ENCODE data around the gene GRAPL. TPM values are rescaled to one million over a fixed set of nuclear protein-coding genes. Genes with fewer than 3 reads are reported as not detected.
"Not testable (repeated sequence)": the region's sequence is repeated elsewhere in the genome, so short reads cannot be mapped to it uniquely, and the experiment has no call there.

The GRAPL gene
- total RNA-seq, 1 experiment from 2014 or later = 6.2 TPM

DNA sequence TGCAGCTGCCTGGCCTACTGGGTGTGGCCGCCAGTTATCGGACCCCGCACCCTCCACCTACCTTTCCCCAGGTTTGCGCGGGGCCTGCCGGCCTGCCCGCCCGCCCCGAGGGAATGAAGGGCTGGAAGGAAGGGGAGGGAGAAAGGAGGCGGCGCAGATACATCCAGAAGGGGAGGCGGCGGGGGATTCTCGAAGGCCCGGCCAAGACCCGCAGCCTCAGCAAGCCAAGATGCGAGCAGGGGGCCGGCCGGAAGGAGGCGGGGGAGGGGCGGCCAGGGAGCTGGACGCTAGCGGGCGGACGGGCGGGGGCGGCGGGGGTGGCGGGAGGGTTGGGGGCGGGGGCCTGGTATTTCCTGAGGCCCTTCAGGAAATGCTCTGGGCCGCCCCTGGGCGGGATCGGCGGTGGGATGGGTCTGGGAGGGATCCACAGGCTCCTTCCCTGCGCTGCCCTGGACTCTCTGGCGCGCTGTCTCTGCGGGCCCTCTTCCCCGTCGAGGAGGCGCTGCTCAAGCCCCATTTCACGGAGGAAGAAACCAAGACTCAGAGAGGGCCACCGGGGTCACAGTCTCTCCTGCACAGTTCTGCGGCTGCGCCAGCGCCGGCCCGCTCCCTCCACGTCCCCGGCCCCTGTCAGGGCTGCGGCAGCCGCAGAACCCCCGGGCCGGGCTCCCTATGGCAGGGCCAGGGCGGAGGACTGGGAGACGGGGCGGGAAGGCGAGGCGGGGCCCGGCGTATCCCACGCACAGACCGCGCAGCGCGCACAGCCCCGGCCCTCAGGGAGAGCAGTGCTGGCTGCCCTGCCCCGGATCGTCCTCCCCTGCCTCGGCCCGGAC, 35.2 kb downstream of the GRAPL start:
- not testable (repeated sequence) for H3K27me3 ChIP-seq (ENCODE audit: low read length); H2AFZ ChIP-seq (ENCODE audit: low read length); H3K79me2 ChIP-seq (ENCODE audit: low read length); H3K4me2 ChIP-seq (ENCODE audit: low read depth, low read length, poor library complexity, severe bottlenecking); H3K4me3 ChIP-seq (ENCODE audit: low read length); H3K36me3 ChIP-seq (ENCODE audit: insufficient read depth, low read length); DNase-seq; H3K9me3 ChIP-seq (ENCODE audit: low read length); H3K9me2 ChIP-seq (replicated peaks; ENCODE audit: insufficient read depth, low read length); H3K9ac ChIP-seq (ENCODE audit: low read length); H3K27ac ChIP-seq (ENCODE audit: low read length); H3K4me1 ChIP-seq (ENCODE audit: low read length); H4K20me1 ChIP-seq (ENCODE audit: insufficient read depth, low read depth, low read length)

- H3K4me3 ChIP-seq (ENCODE audit: low read length); DNase-seq; H3K79me2 ChIP-seq (ENCODE audit: low read length); H3K9ac ChIP-seq (ENCODE audit: low read length); H3K9me3 ChIP-seq (ENCODE audit: low read length); H2AFZ ChIP-seq (ENCODE audit: low read length); H3K4me1 ChIP-seq (ENCODE audit: low read length); H3K27me3 ChIP-seq (ENCODE audit: low read length); H3K4me2 ChIP-seq (ENCODE audit: low read depth, low read length, poor library complexity, severe bottlenecking); H4K20me1 ChIP-seq (ENCODE audit: insufficient read depth, low read depth, low read length); H3K36me3 ChIP-seq (ENCODE audit: insufficient read depth, low read length); H3K9me2 ChIP-seq (replicated peaks; ENCODE audit: insufficient read depth, low read length); H3K27ac ChIP-seq (ENCODE audit: low read length): not testable (repeated sequence)
These were observed 47.0 kb downstream of the GRAPL start for GRCh38 chr17:19174422-19174821.

DNA sequence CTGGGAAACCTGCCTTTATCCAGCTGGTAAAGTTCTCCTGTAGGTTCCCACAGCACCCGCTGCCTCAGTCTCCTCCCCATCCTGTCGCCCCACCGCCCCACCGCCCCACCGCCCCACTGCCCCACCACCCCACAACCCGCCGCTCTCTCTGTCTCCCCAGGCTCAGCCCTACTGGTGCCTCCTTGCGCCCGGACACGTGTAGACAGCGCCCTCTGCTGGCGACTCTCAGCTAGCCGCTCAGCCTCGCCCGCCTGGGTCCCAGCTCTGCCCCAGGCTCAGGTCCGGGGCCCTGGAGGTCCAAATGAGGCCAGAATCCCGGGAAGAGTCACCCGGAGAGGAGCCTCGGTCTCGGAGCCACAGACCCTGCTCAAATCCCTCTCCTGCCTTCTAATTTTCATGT, 48.0 kb downstream of the GRAPL start:
- not testable (repeated sequence) for H4K20me1 ChIP-seq (ENCODE audit: insufficient read depth, low read depth, low read length); DNase-seq; H2AFZ ChIP-seq (ENCODE audit: low read length); H3K4me1 ChIP-seq (ENCODE audit: low read length); H3K27me3 ChIP-seq (ENCODE audit: low read length); H3K79me2 ChIP-seq (ENCODE audit: low read length); H3K36me3 ChIP-seq (ENCODE audit: insufficient read depth, low read length); H3K9me3 ChIP-seq (ENCODE audit: low read length); H3K4me3 ChIP-seq (ENCODE audit: low read length); H3K27ac ChIP-seq (ENCODE audit: low read length); H3K4me2 ChIP-seq (ENCODE audit: low read depth, low read length, poor library complexity, severe bottlenecking); H3K9ac ChIP-seq (ENCODE audit: low read length); H3K9me2 ChIP-seq (replicated peaks; ENCODE audit: insufficient read depth, low read length)

DNA sequence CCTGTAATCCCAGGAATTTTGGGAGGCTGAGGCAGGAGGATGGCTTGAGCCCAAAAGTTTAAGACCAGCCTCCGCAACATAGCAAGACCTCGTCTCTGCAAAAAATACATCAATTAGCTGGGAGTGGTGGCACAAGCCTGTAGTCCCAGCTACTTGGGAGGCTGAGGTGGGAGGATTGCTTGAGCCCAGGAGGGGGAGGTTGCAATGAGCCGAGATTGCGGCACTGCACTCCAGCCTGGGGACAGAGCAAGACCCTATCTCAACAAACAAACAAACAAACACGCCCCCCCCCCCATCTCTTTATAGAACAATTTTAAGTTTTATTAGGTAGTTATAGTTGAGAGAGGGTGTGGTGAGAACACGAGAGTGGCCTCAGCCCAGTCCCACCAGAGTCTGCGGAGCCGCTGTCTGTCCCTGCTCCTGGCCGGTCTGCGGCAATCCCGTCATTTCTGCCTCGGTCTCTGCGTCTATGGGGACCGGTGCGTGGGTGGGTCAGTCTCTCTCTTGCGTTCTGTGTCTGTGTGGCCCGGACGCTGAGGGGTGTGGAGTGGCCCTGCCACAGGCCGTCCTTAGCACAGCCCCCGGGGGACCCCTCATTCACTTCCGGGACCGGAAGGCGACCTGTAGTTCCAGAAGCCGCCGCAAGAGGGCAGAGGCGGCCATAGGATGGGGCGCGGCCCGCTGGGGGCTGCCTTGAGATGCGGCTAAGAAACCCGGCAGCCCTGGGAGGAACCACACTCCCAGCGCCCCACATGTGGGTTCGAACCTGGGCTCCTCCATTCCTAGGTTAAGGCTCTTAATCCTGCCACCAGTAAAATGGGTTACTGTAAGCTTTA, 53.9 kb downstream of the GRAPL start:
- not testable (repeated sequence) for H3K4me2 ChIP-seq (ENCODE audit: low read depth, low read length, poor library complexity, severe bottlenecking); H4K20me1 ChIP-seq (ENCODE audit: insufficient read depth, low read depth, low read length); H3K9me2 ChIP-seq (replicated peaks; ENCODE audit: insufficient read depth, low read length); H3K79me2 ChIP-seq (ENCODE audit: low read length); H3K36me3 ChIP-seq (ENCODE audit: insufficient read depth, low read length); H3K4me1 ChIP-seq (ENCODE audit: low read length); H3K4me3 ChIP-seq (ENCODE audit: low read length); H2AFZ ChIP-seq (ENCODE audit: low read length); H3K9ac ChIP-seq (ENCODE audit: low read length); DNase-seq; H3K9me3 ChIP-seq (ENCODE audit: low read length); H3K27me3 ChIP-seq (ENCODE audit: low read length); H3K27ac ChIP-seq (ENCODE audit: low read length)

GRCh38 chr17:19187883-19188869, 60.8 kb downstream of the GRAPL start:
- H3K27me3 ChIP-seq (ENCODE audit: low read length); H4K20me1 ChIP-seq (ENCODE audit: insufficient read depth, low read depth, low read length); DNase-seq; H3K9me2 ChIP-seq (replicated peaks; ENCODE audit: insufficient read depth, low read length); H3K9me3 ChIP-seq (ENCODE audit: low read length); H3K79me2 ChIP-seq (ENCODE audit: low read length); H3K4me1 ChIP-seq (ENCODE audit: low read length); H3K9ac ChIP-seq (ENCODE audit: low read length); H3K4me2 ChIP-seq (ENCODE audit: low read depth, low read length, poor library complexity, severe bottlenecking); H3K27ac ChIP-seq (ENCODE audit: low read length); H2AFZ ChIP-seq (ENCODE audit: low read length); H3K36me3 ChIP-seq (ENCODE audit: insufficient read depth, low read length); H3K4me3 ChIP-seq (ENCODE audit: low read length): not testable (repeated sequence)

- DNase-seq; H4K20me1 ChIP-seq (ENCODE audit: insufficient read depth, low read depth, low read length); H3K4me2 ChIP-seq (ENCODE audit: low read depth, low read length, poor library complexity, severe bottlenecking); H3K9me3 ChIP-seq (ENCODE audit: low read length); H3K36me3 ChIP-seq (ENCODE audit: insufficient read depth, low read length); H3K9me2 ChIP-seq (replicated peaks; ENCODE audit: insufficient read depth, low read length); H2AFZ ChIP-seq (ENCODE audit: low read length); H3K27ac ChIP-seq (ENCODE audit: low read length); H3K4me3 ChIP-seq (ENCODE audit: low read length); H3K4me1 ChIP-seq (ENCODE audit: low read length); H3K9ac ChIP-seq (ENCODE audit: low read length); H3K79me2 ChIP-seq (ENCODE audit: low read length); H3K27me3 ChIP-seq (ENCODE audit: low read length): not testable (repeated sequence)
These were observed 61.7 kb downstream of the GRAPL start for GRCh38 chr17:19188870-19189708.

DNA sequence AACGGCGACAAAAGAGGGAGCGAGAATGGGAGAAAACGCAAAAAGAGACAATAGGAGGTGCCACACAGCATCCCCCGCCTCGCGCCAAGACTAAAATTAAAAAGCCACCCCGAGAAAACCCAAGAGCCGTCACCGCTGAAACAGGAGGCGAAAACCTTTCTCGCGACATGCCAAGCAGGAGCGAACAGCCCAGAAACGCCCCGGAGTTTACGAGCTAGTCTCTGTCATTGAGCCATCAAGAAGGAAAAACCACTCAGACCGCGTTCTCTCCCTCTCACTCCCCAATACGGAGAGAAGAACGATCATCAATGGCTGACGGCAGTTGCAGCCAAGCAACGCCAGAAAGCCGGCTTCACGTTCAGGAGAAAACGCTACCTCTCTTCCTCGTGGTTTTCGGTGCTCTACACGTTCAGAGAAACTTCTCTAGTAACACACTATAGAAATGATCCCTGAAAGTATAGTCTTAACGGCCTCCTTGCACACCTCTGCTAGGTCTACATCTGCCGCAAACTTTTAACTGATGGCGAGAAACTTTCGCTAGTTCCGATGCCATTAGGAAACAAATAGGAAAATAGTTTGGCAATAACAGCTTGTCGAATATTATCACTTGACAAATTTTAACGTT, 62.5 kb downstream of the GRAPL start:
- not testable (repeated sequence) for H3K36me3 ChIP-seq (ENCODE audit: insufficient read depth, low read length); H3K9me2 ChIP-seq (replicated peaks; ENCODE audit: insufficient read depth, low read length); H3K27me3 ChIP-seq (ENCODE audit: low read length); H3K27ac ChIP-seq (ENCODE audit: low read length); H3K9me3 ChIP-seq (ENCODE audit: low read length); H2AFZ ChIP-seq (ENCODE audit: low read length); H3K4me3 ChIP-seq (ENCODE audit: low read length); H3K9ac ChIP-seq (ENCODE audit: low read length); H4K20me1 ChIP-seq (ENCODE audit: insufficient read depth, low read depth, low read length); DNase-seq; H3K4me2 ChIP-seq (ENCODE audit: low read depth, low read length, poor library complexity, severe bottlenecking); H3K4me1 ChIP-seq (ENCODE audit: low read length); H3K79me2 ChIP-seq (ENCODE audit: low read length)

Data from Karpas-422 (cell line).